Heart left ventricle (tissue), 13 donors: ENCODE results near the gene NALCN.

ENCODE experiments used
- CTCF ChIP-seq, 12 donors: fragments of 200-600 bp; sonication (generic) in 4 of 12; IDR thresholded peaks; one replicate each; pipeline versions ENCODE4 v1.5.0 to v1.8.0; 2018 to 2022; ENCODE audit warnings: antibody characterized with exemption in 12 of 12, mild to moderate bottlenecking in 5 of 12
- POLR2A ChIP-seq, 2 donors: fragments of 450-650 bp; IDR thresholded peaks; one replicate each; pipeline ENCODE4 v1.6.1; 2017; ENCODE audit warnings: antibody characterized with exemption in 2 of 2, mild to moderate bottlenecking in 2 of 2, moderate library complexity in 2 of 2
- donor health status: ischemic (EF 13 %, LVEDD 7.1; RV severe dilation, severe dysfunction).
- donor health status: DM: no; HTN: yes; CAD: no.
- donor health status: DM: no; HTN: no; CAD: no.
- donor health status: ischemic (EF 25% LVEDD 6.9; RV normal size, moderate dysfunction).
- donor health status: ischemic (EF 25% LVEDD 5.7; RV mildly dilated, moderate dysfunction).
- donor health status: ischemic (EF 35%, LVEDD 5.7; RV mildly dilated, moderate dysfunction).
- donor health status: nonischemic (EF 11% LVEDD 7.7; RV severe dilation, severe dysfunction).
- donor health status: DM: yes; HTN: yes; CAD: no.
- donor health status: PGD.
- donor health status: ischemic (EF 29% LVEDD 5.4; RV normal size, mild dysfunction).
- donor health status: nonischemic (EF 23%, LVEDD 6.1; RV moderate dilation, normal function).

GRCh38 chr13:101326710-101327109, 89.6 kb downstream of the NALCN start:
- TF ChIP-seq CTCF (IDR thresholded peaks at IDR 0.05) (no peak), POLR2A (IDR thresholded peaks at IDR 0.05) (no peak)
